HEK293 (cell line): Measurements from ENCODE around the gene RAE1.

Source experiments
- CTCF ChIA-PET: fragments of 350-600 bp; formaldehyde crosslinking; extraction: SDS; loops from one replicate; lab custom pipeline; 2021; ENCODE audit warnings: antibody characterized with exemption; lab: Yijun Ruan, JAX
- POLR2A ChIA-PET: fragments of 300-600 bp; formaldehyde crosslinking; extraction: SDS; loops from one replicate; lab custom pipeline; 2020; ENCODE audit warnings: antibody characterized with exemption, inconsistent platforms; lab: Yijun Ruan, JAX
- H3K27ac ChIP-seq: fragments of 200-500 bp; sonication (Bioruptor generic); 2 replicates; pipeline ENCODE4 v1.5.1; 2014; ENCODE audit warnings: low read depth, low read length, control low read depth, inconsistent platforms; ENCODE audit errors: extremely low read depth
- H3K36me3 ChIP-seq, 2 experiments: fragments of 200-500 bp in 1 of 2; sonication (Bioruptor generic) in 1 of 2; 1 replicate in 1 of 2; 2 replicates in 1 of 2; pipeline ENCODE4 v1.5.1; 2014 to 2017; ENCODE audit warnings: inconsistent platforms in 2 of 2, low read length in 2 of 2; ENCODE audit not compliant: control insufficient read depth in 2 of 2, insufficient read depth in 1 of 2
- H3K4me1 ChIP-seq: fragments of 200-500 bp; sonication (Bioruptor generic); 2 replicates; pipeline ENCODE4 v1.5.1; 2014; ENCODE audit warnings: mild to moderate bottlenecking, low read length, inconsistent platforms; ENCODE audit not compliant: control insufficient read depth, insufficient read depth
- H3K4me3 ChIP-seq: 2 replicates; pipeline ENCODE4 v1.5.1; 2011; ENCODE audit warnings: low read depth, mild to moderate bottlenecking, control low read depth, low read length, moderate library complexity
- H3K9me3 ChIP-seq: fragments of 200-500 bp; sonication (Bioruptor generic); 2 replicates; pipeline ENCODE4 v1.5.1; 2014; ENCODE audit warnings: low read depth, low read length, inconsistent platforms; ENCODE audit not compliant: control insufficient read depth, insufficient read depth
- BCL11B ChIP-seq: fragments of 450-650 bp; formaldehyde crosslinking; IDR thresholded peaks from 2 replicates; pipeline ENCODE4 v1.5.1; 2016; ENCODE audit warnings: low read depth, missing biosample characterization, missing genetic modification characterization
- GLI2 ChIP-seq: fragments of 450-650 bp; formaldehyde crosslinking; IDR thresholded peaks from 2 replicates; pipeline ENCODE4; 2017; ENCODE audit warnings: missing biosample characterization, missing genetic modification characterization, low read depth, borderline replicate concordance
- GLIS1 ChIP-seq: fragments of 450-650 bp; formaldehyde crosslinking; IDR thresholded peaks from 2 replicates; pipeline ENCODE4 v1.5.1; 2016; ENCODE audit warnings: missing biosample characterization, missing genetic modification characterization
- KLF16 ChIP-seq: fragments of 450-650 bp; formaldehyde crosslinking; IDR thresholded peaks from 2 replicates; pipeline ENCODE4 v1.5.1; 2017; ENCODE audit warnings: missing biosample characterization, missing genetic modification characterization
- KLF17 ChIP-seq: fragments of 450-650 bp; formaldehyde crosslinking; IDR thresholded peaks from 2 replicates; pipeline ENCODE4 v1.5.1; 2016; ENCODE audit warnings: missing biosample characterization, missing genetic modification characterization
- PRDM1 ChIP-seq: fragments of 450-650 bp; formaldehyde crosslinking; IDR thresholded peaks from 2 replicates; pipeline ENCODE4; 2016; ENCODE audit warnings: missing biosample characterization, missing genetic modification characterization
- TRIM28 ChIP-seq: IDR thresholded peaks from 2 replicates; pipeline ENCODE4 v1.6.1; 2011; ENCODE audit warnings: low read length, control low read depth, borderline replicate concordance
- YY2 ChIP-seq: fragments of 450-650 bp; formaldehyde crosslinking; IDR thresholded peaks from 2 replicates; pipeline ENCODE4 v1.5.1; 2016; ENCODE audit warnings: missing biosample characterization, missing genetic modification characterization
- ZBTB17 ChIP-seq: fragments of 450-650 bp; formaldehyde crosslinking; IDR thresholded peaks from 2 replicates; pipeline ENCODE4 v1.5.1; 2016; ENCODE audit warnings: missing biosample characterization, missing genetic modification characterization
- ZBTB7A ChIP-seq: fragments of 450-650 bp; formaldehyde crosslinking; IDR thresholded peaks from 2 replicates; pipeline ENCODE4 v1.5.1; 2016; ENCODE audit warnings: low read depth, missing biosample characterization, missing genetic modification characterization
- ZNF114 ChIP-seq: fragments of 450-650 bp; formaldehyde crosslinking; IDR thresholded peaks from 2 replicates; pipeline ENCODE4 v1.5.0; 2017; ENCODE audit warnings: missing biosample characterization, missing genetic modification characterization
- ZNF157 ChIP-seq: fragments of 450-650 bp; formaldehyde crosslinking; IDR thresholded peaks from 2 replicates; pipeline ENCODE4 v1.5.1; 2016; ENCODE audit warnings: missing biosample characterization, missing genetic modification characterization
- ZNF324 ChIP-seq: fragments of 450-650 bp; formaldehyde crosslinking; IDR thresholded peaks from 2 replicates; pipeline ENCODE4 v1.5.1; 2016; ENCODE audit warnings: missing biosample characterization, missing genetic modification characterization
- ZNF510 ChIP-seq: fragments of 450-650 bp; formaldehyde crosslinking; IDR thresholded peaks from 2 replicates; pipeline ENCODE4 v1.5.1; 2018; ENCODE audit warnings: mild to moderate bottlenecking, missing genetic modification characterization, missing biosample characterization; ENCODE audit not compliant: insufficient replicate concordance
- ZNF513 ChIP-seq: fragments of 450-650 bp; IDR thresholded peaks from 2 replicates; pipeline ENCODE4 v1.5.1; 2018; ENCODE audit warnings: missing biosample characterization, missing genetic modification characterization
- ZNF707 ChIP-seq: fragments of 450-650 bp; formaldehyde crosslinking; IDR thresholded peaks from 2 replicates; pipeline ENCODE4 v1.5.1; 2016; ENCODE audit warnings: missing biosample characterization, missing genetic modification characterization

The RAE1 gene

GRCh38 chr20:57426271-57426689 is 75.2 kb downstream of the RAE1 start (continued):
- TF ChIP-seq ZNF513: no peak
- no peak for TF ChIP-seq ZNF114 (tag by site-specific recombination)
- no peak for TF ChIP-seq KLF16 (tag by site-specific recombination)
- TF ChIP-seq PRDM1 (tag by site-specific recombination): no peak
- TF ChIP-seq ZBTB17 (tag by site-specific recombination): no peak

GRCh38 chr20:57426831-57427230 is 75.8 kb downstream of the RAE1 start:
- TF ChIP-seq ZNF707 (tag by site-specific recombination): no peak
- no peak for TF ChIP-seq GLI2
- ChIA-PET POLR2A (no interaction called here), CTCF (interaction anchor here (0.6 to 0.7 kb wide), 2 partner anchors 83 to 705 kb away, joined by 3 read pairs; no protein-coding TSS in a partner anchor)
- Histone ChIP-seq H3K4me3 (no peak overlapping the region), H3K27ac (no peak overlapping the region), H3K36me3 (no peaks in the 10 kb centered on the region), H3K4me1 (no peaks in the 10 kb centered on the region), H3K9me3 (no peaks in the 10 kb centered on the region)

GRCh38 chr20:57428324-57429158 is 77.5 kb downstream of the RAE1 start:
- TF ChIP-seq ZNF157 (tag by site-specific recombination) (no peak), GLIS1 (tag by site-specific recombination) (peak; percentile 45; the same call in 1 of the 2 replicates), ZBTB7A (tag by site-specific recombination) (no peak), KLF17 (no peak), YY2 (no peak), BCL11B (tag by site-specific recombination) (no peak), ZNF324 (no peak), TRIM28 (no peak), ZNF510 (tag by site-specific recombination) (no peak)
- H3K27ac ChIP-seq: no peak overlapping the region
- ChIA-PET POLR2A (interaction anchor here (0.6 kb wide), 1 partner anchor 17 kb away, joined by 3 read pairs; no protein-coding TSS in a partner anchor), CTCF (interaction anchor here (0.6 to 0.8 kb wide), 2 partner anchors 67 to 163 kb away, joined by 3 read pairs; no protein-coding TSS in a partner anchor)
- no peaks in the 10 kb centered on the region for H3K4me1 ChIP-seq
- no peaks in the 10 kb centered on the region for H3K9me3 ChIP-seq
- no peak overlapping the region for H3K4me3 ChIP-seq
- H3K36me3 ChIP-seq: no peaks in the 10 kb centered on the region
